ENCODE data around the gene ABHD12. TPM values are rescaled to one million over a fixed set of nuclear protein-coding genes. Genes with fewer than 3 reads are reported as not detected.

Gene ABHD12
- total RNA-seq, 3 donors from 2014 or later (not counting 1 experiment from before 2014, with no cell fraction given), result 28.5 to 34.6 (median 34.5) TPM

DNA sequence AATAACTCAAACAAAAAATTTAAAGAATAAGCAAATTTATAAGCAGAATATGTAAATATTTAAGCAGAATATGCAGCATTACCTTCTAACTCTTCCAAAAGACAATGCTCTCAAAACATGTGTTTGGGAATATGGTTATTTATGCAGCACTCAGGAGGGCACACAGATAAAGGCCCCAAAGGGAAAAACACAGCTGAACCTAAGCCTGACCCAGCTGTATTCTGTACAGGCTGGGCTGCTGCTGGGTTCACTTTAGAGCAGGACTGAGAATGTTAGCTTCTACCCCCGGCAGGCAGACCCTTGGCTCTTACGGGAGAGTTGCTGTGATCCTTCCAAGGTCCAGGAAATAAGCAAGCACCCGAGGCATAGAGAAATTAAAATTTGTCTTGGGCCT lies 37.3 kb downstream of the ABHD12 start:
- Histone ChIP-seq H3K9me3 (ENCODE audit: control insufficient read depth, insufficient read depth, low read length) (no peaks in the 10 kb centered on the region), H3K27ac (ENCODE audit: low read length) (no peak overlapping the region), H3K36me3 (ENCODE audit: control insufficient read depth, insufficient read depth, low read length) (no peaks in the 10 kb centered on the region), H3K4me3 (ENCODE audit: low read length) (no peak overlapping the region), H3K4me1 (ENCODE audit: control insufficient read depth, insufficient read depth, low read length) (peaks cover 4% of the 10 kb centered on the region), H3K27me3 (ENCODE audit: control insufficient read depth, insufficient read depth, low read length) (no peaks in the 10 kb centered on the region)
- Mint-ChIP-seq H3K27ac (no peak overlapping the region), H3K4me3 (no peak overlapping the region), H3K27me3 (ENCODE audit: low read depth in 2 of 2) (no peaks in the 10 kb centered on the region), H3K36me3 (no peaks in the 10 kb centered on the region), H3K4me1 (peaks cover 26 to 51% of the 10 kb centered on the region in 2 donors), H3K9me3 (no peaks in the 10 kb centered on the region)
- TF ChIP-seq, protein P1, sequence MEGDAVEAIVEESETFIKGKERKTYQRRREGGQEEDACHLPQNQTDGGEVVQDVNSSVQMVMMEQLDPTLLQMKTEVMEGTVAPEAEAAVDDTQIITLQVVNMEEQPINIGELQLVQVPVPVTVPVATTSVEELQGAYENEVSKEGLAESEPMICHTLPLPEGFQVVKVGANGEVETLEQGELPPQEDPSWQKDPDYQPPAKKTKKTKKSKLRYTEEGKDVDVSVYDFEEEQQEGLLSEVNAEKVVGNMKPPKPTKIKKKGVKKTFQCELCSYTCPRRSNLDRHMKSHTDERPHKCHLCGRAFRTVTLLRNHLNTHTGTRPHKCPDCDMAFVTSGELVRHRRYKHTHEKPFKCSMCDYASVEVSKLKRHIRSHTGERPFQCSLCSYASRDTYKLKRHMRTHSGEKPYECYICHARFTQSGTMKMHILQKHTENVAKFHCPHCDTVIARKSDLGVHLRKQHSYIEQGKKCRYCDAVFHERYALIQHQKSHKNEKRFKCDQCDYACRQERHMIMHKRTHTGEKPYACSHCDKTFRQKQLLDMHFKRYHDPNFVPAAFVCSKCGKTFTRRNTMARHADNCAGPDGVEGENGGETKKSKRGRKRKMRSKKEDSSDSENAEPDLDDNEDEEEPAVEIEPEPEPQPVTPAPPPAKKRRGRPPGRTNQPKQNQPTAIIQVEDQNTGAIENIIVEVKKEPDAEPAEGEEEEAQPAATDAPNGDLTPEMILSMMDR (IDR thresholded peaks at IDR 0.05), result no peak
- WGBS (ENCODE audit: insufficient coverage), result 86% methylated on average over 3 of the region's 3 CpGs
- DNase-seq, result no peak
- intact Hi-C loops (cut with micrococcal nuclease), result no loop called here
- ATAC-seq, result no peak

DNA sequence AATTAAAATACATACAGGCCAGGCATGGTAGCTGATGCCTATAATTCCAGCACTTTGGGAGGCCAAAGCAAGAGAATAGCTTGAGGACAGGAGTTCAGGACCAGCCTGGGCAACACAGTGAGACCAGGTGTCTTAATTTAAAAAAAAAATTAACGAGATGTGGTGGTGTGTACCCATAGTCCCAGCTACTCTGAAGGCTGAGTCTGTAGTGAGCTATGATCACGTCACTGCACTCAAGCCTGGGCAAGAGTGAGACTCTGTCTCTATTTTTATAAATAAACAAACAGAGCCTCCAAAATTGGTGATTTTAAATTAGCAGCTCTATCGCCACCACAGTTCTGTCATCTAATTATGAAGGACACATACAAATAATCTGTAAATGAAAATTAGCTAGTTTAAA lies 37.9 kb downstream of the ABHD12 start:
- TF ChIP-seq, protein P1 (IDR thresholded peaks at IDR 0.05), result no peak
- Mint-ChIP-seq H3K4me1 (peaks cover 23 to 45% of the 10 kb centered on the region in 2 donors), H3K36me3 (no peaks in the 10 kb centered on the region), H3K27me3 (ENCODE audit: low read depth in 2 of 2) (no peaks in the 10 kb centered on the region), H3K9me3 (no peaks in the 10 kb centered on the region), H3K4me3 (no peak overlapping the region), H3K27ac (no peak overlapping the region)
- Histone ChIP-seq H3K36me3 (ENCODE audit: control insufficient read depth, insufficient read depth, low read length) (no peaks in the 10 kb centered on the region), H3K4me1 (ENCODE audit: control insufficient read depth, insufficient read depth, low read length) (peaks cover 4% of the 10 kb centered on the region), H3K4me3 (ENCODE audit: low read length) (no peak overlapping the region), H3K27me3 (ENCODE audit: control insufficient read depth, insufficient read depth, low read length) (no peaks in the 10 kb centered on the region), H3K9me3 (ENCODE audit: control insufficient read depth, insufficient read depth, low read length) (no peaks in the 10 kb centered on the region), H3K27ac (ENCODE audit: low read length) (no peak overlapping the region)
- intact Hi-C loops (cut with micrococcal nuclease), result no loop called here
- DNase-seq, result no peak
- ATAC-seq, result no peak
- 96% methylated on average over 2 of the region's 3 CpGs for WGBS (ENCODE audit: insufficient coverage)

DNA sequence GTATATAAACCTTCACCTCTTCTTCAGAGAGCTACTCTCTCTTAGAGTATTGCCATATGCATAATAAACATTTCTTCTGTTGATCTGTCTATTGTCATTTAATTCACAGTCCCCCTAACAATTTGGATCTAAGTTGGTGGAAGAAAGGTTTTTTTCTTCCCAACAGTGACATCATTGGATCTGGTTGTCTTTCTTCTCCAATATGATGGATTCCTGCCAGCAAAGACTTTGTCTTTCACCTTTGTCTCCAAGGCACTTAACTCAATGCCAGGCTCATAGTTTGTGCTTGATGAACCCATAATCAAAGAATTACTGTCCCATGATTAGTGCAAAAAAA lies 39.6 kb downstream of the ABHD12 start:
- peaks cover 33 to 40% of the 10 kb centered on the region in 2 donors for H3K4me1 Mint-ChIP-seq
- no peaks in the 10 kb centered on the region for H3K9me3 Mint-ChIP-seq
- no peaks in the 10 kb centered on the region for H3K27me3 Mint-ChIP-seq (ENCODE audit: low read depth in 2 of 2)

DNA sequence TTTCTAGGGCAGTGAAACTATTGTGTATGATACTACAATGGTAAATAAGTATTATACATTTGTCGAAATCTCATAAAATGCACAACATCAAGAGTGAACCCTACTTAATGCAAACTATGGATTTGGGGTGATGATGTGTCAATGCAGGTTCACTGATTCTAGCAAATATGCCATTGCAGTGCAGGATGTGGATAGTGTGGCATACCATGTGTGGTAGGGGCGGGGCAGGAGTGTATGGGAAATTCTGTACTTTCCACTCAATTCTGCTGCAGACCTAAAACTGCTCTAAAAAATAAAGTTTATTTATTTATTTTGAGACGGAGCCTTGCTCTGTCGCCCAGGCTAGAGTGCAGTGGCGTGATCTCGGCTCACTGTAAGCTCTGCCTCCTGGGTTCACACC lies 44.3 kb downstream of the ABHD12 start:
- ATAC-seq (peak; percentile 67 to 96 (median 82)), DNase-seq (peak; percentile 24 to 29)
- no peaks in the 10 kb centered on the region for H3K27me3 Mint-ChIP-seq (ENCODE audit: low read depth in 2 of 2)
- peak overlapping the region; percentile 51 for H3K4me3 Mint-ChIP-seq
- Histone ChIP-seq H3K9me3 (ENCODE audit: control insufficient read depth, insufficient read depth, low read length) (no peaks in the 10 kb centered on the region), H3K4me3 (ENCODE audit: low read length) (no peak overlapping the region), H3K27ac (ENCODE audit: low read length) (no peak overlapping the region), H3K36me3 (ENCODE audit: control insufficient read depth, insufficient read depth, low read length) (no peaks in the 10 kb centered on the region), H3K4me1 (ENCODE audit: control insufficient read depth, insufficient read depth, low read length) (peaks cover 20% of the 10 kb centered on the region), H3K27me3 (ENCODE audit: control insufficient read depth, insufficient read depth, low read length) (no peaks in the 10 kb centered on the region)
- peaks cover 57 to 59% of the 10 kb centered on the region in 2 donors for H3K4me1 Mint-ChIP-seq
- H3K27ac Mint-ChIP-seq, result peak overlapping the region; percentile 71 to 74
- TF ChIP-seq, protein P1 (IDR thresholded peaks at IDR 0.05), result no peak
- no peaks in the 10 kb centered on the region for H3K36me3 Mint-ChIP-seq
- intact Hi-C loops (cut with micrococcal nuclease), result no loop called here
- 20% methylated on average over 2 of the region's 6 CpGs for WGBS (ENCODE audit: insufficient coverage)
- no peaks in the 10 kb centered on the region for H3K9me3 Mint-ChIP-seq

More for the DNA sequence above, 39.6 kb downstream of the ABHD12 start:
- DNase-seq (no peak), ATAC-seq (no peak)
- H3K27ac Mint-ChIP-seq, result no peak overlapping the region
- H3K4me3 ChIP-seq (ENCODE audit: low read length), result no peak overlapping the region
- intact Hi-C loops (cut with micrococcal nuclease), result no loop called here
- H3K4me1 ChIP-seq (ENCODE audit: control insufficient read depth, insufficient read depth, low read length), result peaks cover 17% of the 10 kb centered on the region
- H3K36me3 ChIP-seq (ENCODE audit: control insufficient read depth, insufficient read depth, low read length), result no peaks in the 10 kb centered on the region
- H3K27me3 ChIP-seq (ENCODE audit: control insufficient read depth, insufficient read depth, low read length), result no peaks in the 10 kb centered on the region
- H3K4me3 Mint-ChIP-seq, result no peak overlapping the region
- no peak overlapping the region for H3K27ac ChIP-seq (ENCODE audit: low read length)
- no peaks in the 10 kb centered on the region for H3K36me3 Mint-ChIP-seq
- no peaks in the 10 kb centered on the region for H3K9me3 ChIP-seq (ENCODE audit: control insufficient read depth, insufficient read depth, low read length)
- TF ChIP-seq, protein P1 (IDR thresholded peaks at IDR 0.05), result no peak

Measured in natural killer cell (primary cell).